Psoas muscle (tissue), 8 donors: ENCODE measurements around the gene MBP. TPM values are rescaled to one million over a fixed set of nuclear protein-coding genes. Genes with fewer than 3 reads are reported as not detected.

ENCODE experiments used
- ATAC-seq, 4 donors: fragments of 200-7000 bp; cut with Tn5 transposase; one replicate each; pipeline ENCODE4 v1.9.1; 2020; ENCODE audit warnings: moderate library complexity in 3 of 4, mild to moderate bottlenecking in 2 of 4
- DNase-seq, 2 donors: peaks; one replicate each; pipeline ENCODE4 v3.0.0-alpha.2; 2020
- H3K27ac ChIP-seq: fragments of 200-600 bp; one replicate; pipeline ENCODE4 v1.8.0; 2022
- H3K27me3 ChIP-seq, 3 donors: fragments of 200-600 bp in 1 of 3; one replicate each; pipeline versions ENCODE4 v1.6.1 to v1.8.0; 2013 to 2022; ENCODE audit warnings: low read length in 2 of 3, mild to moderate bottlenecking in 2 of 3, moderate library complexity in 1 of 3; ENCODE audit not compliant: insufficient read depth in 3 of 3
- H3K36me3 ChIP-seq, 2 donors: fragments of 200-600 bp in 1 of 2; one replicate each; pipeline versions ENCODE4 v1.6.1 to v1.8.0; 2013 to 2022; ENCODE audit warnings: low read depth in 1 of 2, mild to moderate bottlenecking in 1 of 2, moderate library complexity in 1 of 2; ENCODE audit not compliant: insufficient read depth in 1 of 2
- H3K4me1 ChIP-seq: fragments of 200-600 bp; one replicate; pipeline ENCODE4 v1.8.0; 2022
- H3K4me3 ChIP-seq: fragments of 200-600 bp; one replicate; pipeline ENCODE4 v1.8.0; 2022; ENCODE audit warnings: mild to moderate bottlenecking
- H3K9me3 ChIP-seq: fragments of 200-600 bp; one replicate; pipeline ENCODE4 v1.8.0; 2022
- WGBS, 3 donors: extraction: QIAGEN DNeasy Blood & Tissue Kit; methylation state at CpG; one replicate each; pipeline versions ENCODE4 v1.1.6 to v1.1.7; 2013; 5-methylcytosine and 5-hydroxymethylcytosine counted together
- intact Hi-C, 2 donors: fragments of 100-400 bp; cut with DNase I; formaldehyde crosslinking; loops; one replicate each; pipeline versions ENCODE4 v1.11.0 to v1.14.2; 2022
- polyA plus RNA-seq, 3 donors: library from polyadenylated mRNA; stranded (reverse); fragments of 200-250 nt; gene quantifications; one replicate each; pipeline ENCODE4 v1.2.3, GENCODE V29; 2013
- total RNA-seq, 4 donors: library from RNA; stranded (reverse); fragmentation: NEBNext Ultra II Directional in 2 of 4; extraction: Animal tissue kit (Norgen Biotek cat#: 25700) in 2 of 4; gene quantifications; one replicate each; pipeline versions ENCODE4 v1.2.1 to v1.2.4, GENCODE V29; 2021 to 2023
- TF ChIP-seq, protein P1 (sequence below): fragments of 200-600 bp; IDR thresholded peaks from one replicate; pipeline ENCODE4 v1.8.0; 2022; ENCODE audit warnings: antibody characterized with exemption
- donor health status: healthy with polysubstance abuse.
- donor health status: DM: no; HTN: no; CAD: no; lungs with moderate emphysema.
- donor health status: Bipolar disorder and iron deficiency.
- donor health status: healthy.
- donor health status: DM: yes; HTN: yes; CAD: no.
- donor health status: DM: no; HTN: no; CAD: no.
- donor health status: DM: no; HTN: no; CAD: no.
- donor health status: DM: yes; HTN: yes; CAD: no.

The MBP gene
- total and polyA plus RNA-seq, 7 donors, result 16.4 to 88.2 (median 51.6) TPM

DNA sequence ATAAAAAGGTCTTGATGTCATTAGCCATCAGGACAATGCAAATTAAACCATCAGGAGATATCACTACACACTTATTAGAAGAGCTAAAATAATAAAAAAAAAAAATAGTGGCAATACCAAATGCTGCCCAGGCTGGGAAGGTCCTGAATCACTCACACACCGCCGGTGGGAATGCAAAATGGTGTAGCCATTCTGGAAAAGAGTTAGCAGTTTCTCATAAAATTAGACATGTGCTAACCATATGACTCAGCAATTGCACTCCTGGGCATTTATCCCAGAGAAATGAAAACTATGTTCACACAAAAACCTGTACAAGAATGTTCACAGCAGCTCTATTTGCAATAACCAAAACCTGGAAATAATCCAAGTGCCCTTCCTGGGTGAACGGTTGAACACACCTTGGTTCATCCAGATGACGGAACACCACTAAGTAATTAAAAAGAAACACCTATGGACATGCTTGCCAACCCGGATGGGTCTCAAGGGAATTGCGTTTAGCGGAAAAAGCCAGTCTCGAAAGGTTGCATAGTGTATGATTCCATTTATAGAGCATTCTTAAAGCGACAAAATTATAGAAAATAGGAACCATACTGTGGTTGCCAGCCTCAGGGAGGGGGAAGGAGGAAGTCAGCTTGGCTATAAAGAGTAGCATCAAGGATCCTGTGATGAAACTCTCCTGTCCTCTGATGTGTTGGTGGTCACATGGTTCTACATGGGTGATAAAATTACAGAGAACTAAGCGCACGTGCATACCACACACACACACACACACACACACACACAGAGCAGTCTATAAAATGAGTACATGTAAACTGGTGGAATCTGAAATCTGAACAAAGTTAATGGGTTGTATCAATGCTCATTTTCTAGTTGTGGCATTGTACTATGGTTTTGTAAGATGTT lies 4.6 kb downstream of the MBP start:
- Histone ChIP-seq H3K27me3 (no peaks in the 10 kb centered on the region), H3K9me3 (no peaks in the 10 kb centered on the region), H3K4me3 (peak overlapping the region; percentile 49), H3K4me1 (peaks cover 53% of the 10 kb centered on the region), H3K27ac (peak overlapping the region; percentile 95), H3K36me3 (no peaks in the 10 kb centered on the region)
- TF ChIP-seq, protein P1, sequence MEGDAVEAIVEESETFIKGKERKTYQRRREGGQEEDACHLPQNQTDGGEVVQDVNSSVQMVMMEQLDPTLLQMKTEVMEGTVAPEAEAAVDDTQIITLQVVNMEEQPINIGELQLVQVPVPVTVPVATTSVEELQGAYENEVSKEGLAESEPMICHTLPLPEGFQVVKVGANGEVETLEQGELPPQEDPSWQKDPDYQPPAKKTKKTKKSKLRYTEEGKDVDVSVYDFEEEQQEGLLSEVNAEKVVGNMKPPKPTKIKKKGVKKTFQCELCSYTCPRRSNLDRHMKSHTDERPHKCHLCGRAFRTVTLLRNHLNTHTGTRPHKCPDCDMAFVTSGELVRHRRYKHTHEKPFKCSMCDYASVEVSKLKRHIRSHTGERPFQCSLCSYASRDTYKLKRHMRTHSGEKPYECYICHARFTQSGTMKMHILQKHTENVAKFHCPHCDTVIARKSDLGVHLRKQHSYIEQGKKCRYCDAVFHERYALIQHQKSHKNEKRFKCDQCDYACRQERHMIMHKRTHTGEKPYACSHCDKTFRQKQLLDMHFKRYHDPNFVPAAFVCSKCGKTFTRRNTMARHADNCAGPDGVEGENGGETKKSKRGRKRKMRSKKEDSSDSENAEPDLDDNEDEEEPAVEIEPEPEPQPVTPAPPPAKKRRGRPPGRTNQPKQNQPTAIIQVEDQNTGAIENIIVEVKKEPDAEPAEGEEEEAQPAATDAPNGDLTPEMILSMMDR, result no peak
- DNase-seq, result peak; percentile 53 to 66
- WGBS, 3 donors, result 32 to 50% (median 37%) methylated on average over 11 of the region's 11 CpGs
- intact Hi-C loops, result loop anchor here in 1 of 2 donors (2.0 kb wide), 1 partner anchor 41 kb away; no protein-coding TSS in a partner anchor
- ATAC-seq, result peak; percentile 32 to 73 (median 66)

DNA sequence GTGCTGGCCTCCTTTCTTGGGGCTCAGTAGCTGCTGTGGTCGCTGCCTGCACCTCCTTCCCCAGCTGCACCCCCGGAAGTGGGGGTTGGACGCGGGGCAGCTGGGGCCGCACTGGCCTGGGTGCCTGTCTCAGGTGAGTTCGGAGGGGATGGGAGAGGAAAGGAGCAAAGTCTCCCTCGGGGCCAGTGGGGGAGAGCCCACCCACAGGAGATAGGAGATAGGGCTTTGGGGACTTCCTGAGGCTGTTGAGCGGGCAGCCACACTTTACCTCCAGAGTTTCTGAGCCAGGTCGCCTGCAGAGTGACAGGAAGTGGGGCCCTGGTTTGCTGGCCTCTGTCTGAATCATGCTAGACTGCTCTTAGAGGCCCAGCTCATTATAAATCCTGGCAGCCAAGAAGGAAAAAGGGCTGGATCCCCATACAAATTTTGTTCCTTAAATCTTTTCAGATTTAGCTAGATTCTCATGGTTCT lies 8.1 kb downstream of the MBP start:
- H3K36me3 ChIP-seq, result no peaks in the 10 kb centered on the region
- TF ChIP-seq, protein P1, result no peak
- peak in 1 of 2 donors; percentile 39 for DNase-seq
- 73 to 79% (median 78%) methylated on average over 9 of the region's 9 CpGs for WGBS, 3 donors
- H3K4me3 ChIP-seq, result no peak overlapping the region
- H3K27me3 ChIP-seq, result no peaks in the 10 kb centered on the region
- intact Hi-C loops, result no loop called here
- no peak for ATAC-seq
- H3K9me3 ChIP-seq, result no peaks in the 10 kb centered on the region
- H3K4me1 ChIP-seq, result peaks cover 60% of the 10 kb centered on the region
- peak overlapping the region; percentile 19 for H3K27ac ChIP-seq

DNA sequence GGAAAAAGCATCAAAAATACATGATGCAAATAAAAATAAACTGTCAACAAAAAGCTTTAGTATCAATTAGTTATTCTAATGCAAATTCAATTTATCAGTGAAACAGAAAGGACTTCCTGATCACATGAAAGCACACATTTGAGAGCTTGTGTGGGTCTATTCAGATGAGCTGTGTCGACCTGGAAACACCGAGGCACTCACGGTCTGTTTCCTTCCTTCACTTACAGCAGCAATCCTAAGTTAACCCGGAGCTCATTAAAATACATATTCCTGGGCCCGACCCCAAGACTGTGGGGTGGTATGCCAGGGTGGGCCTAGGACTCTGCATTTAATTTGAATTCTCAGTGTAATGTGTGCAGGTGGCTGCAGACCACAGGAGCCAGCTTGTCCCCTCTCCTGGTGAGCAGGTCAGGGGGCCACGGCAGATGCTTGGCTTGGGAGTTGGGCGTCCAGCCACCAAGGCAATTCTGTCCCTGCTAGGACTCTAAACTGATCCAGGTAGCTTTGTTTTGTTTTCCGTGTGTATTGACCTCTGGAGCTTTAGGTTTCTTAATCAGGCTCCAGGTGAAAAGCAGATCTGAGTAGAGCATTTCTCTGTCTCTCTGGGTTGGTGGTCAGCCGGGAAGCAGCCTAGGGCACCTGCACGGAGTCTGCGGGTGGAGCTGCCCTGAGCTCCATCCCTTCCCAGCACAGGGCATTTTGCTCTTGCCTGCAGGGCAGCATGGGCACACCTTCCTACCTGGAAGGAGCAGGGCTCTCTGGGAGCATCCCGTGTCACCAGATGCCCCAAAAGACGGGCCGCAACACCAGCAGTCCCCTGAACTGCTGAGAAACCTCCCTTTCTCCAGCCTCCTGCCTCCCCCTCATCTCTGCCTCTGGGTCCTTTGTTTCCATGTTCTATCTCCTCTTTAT lies 9.0 kb downstream of the MBP start:
- DNase-seq, result peak in 1 of 2 donors; percentile 29
- no peaks in the 10 kb centered on the region for H3K27me3 ChIP-seq
- peaks cover 51% of the 10 kb centered on the region for H3K4me1 ChIP-seq
- intact Hi-C loops, result no loop called here
- H3K27ac ChIP-seq, result peak overlapping the region; percentile 19
- no peaks in the 10 kb centered on the region for H3K9me3 ChIP-seq
- no peak overlapping the region for H3K4me3 ChIP-seq
- TF ChIP-seq, protein P1, result no peak
- 76 to 84% (median 81%) methylated on average over 14 of the region's 14 CpGs for WGBS, 3 donors
- H3K36me3 ChIP-seq, result no peaks in the 10 kb centered on the region
- no peak for ATAC-seq

DNA sequence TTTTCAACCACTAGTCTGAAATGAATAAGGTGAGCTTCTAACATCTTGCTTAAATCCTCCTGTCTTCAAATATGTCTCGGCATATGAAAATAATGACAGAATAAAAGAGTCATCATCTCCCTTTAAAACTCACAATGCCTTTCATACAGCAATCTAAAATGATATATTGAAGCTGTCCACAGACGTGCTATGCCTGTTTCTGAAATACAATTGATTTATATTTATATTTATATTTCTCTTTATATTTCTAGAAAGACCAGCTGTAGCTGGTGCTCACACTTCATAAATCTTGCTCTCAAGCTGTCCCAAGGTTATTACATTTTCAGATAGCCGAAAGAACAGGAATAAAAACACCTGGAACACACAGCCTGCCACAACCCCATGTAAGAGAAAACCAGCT lies 11.1 kb downstream of the MBP start:
- Histone ChIP-seq H3K9me3 (no peaks in the 10 kb centered on the region), H3K27me3 (no peaks in the 10 kb centered on the region), H3K36me3 (no peaks in the 10 kb centered on the region), H3K27ac (peak overlapping the region; percentile 15), H3K4me3 (no peak overlapping the region), H3K4me1 (peaks cover 32% of the 10 kb centered on the region)
- intact Hi-C loops, result no loop called here
- DNase-seq (no peak), ATAC-seq (no peak)
- TF ChIP-seq, protein P1, result no peak
- 56 to 75% (median 56%) methylated on average over 3 of the region's 3 CpGs for WGBS, 3 donors
